Mesendoderm (in vitro differentiated cells): ENCODE results near the gene PRDM12. TPM values are rescaled to one million over a fixed set of nuclear protein-coding genes. Genes with fewer than 3 reads are reported as not detected.

Experiments
- DNase-seq: peaks from one replicate; pipeline ENCODE4 v3.0.0; 2013
- H2AK5ac ChIP-seq: 2 replicates; pipeline ENCODE4 v1.6.1; 2013; ENCODE audit warnings: low read length, inconsistent platforms
- H2BK120ac ChIP-seq: 2 replicates; pipeline ENCODE4 v1.6.1; 2013; ENCODE audit warnings: low read depth, mild to moderate bottlenecking, low read length, moderate library complexity, mixed read lengths
- H2BK15ac ChIP-seq: replicated peaks from 2 replicates; pipeline ENCODE4 v1.6.1; 2013; ENCODE audit warnings: low read depth, mild to moderate bottlenecking, moderate library complexity
- H2BK5ac ChIP-seq: 2 replicates; pipeline ENCODE4 v1.6.1; 2013; ENCODE audit warnings: low read length, inconsistent platforms
- H3K18ac ChIP-seq: 2 replicates; pipeline ENCODE4 v1.6.1; 2013; ENCODE audit warnings: mild to moderate bottlenecking, low read length, mixed read lengths
- H3K23ac ChIP-seq: one replicate; pipeline ENCODE4 v1.6.1; 2013; ENCODE audit warnings: low read length
- H3K27ac ChIP-seq: 2 replicates; pipeline ENCODE4 v1.5.1; 2013; ENCODE audit warnings: low read depth, mild to moderate bottlenecking, inconsistent platforms, low read length, moderate library complexity
- H3K27me3 ChIP-seq: 2 replicates; pipeline ENCODE4 v1.6.1; 2013; ENCODE audit warnings: low read length, control low read depth, mild to moderate bottlenecking, inconsistent platforms; ENCODE audit not compliant: insufficient read depth, poor library complexity
- H3K36me3 ChIP-seq: 2 replicates; pipeline ENCODE4 v1.6.1; 2013; ENCODE audit warnings: low read length, inconsistent platforms; ENCODE audit not compliant: control insufficient read depth, insufficient read depth
- H3K4ac ChIP-seq: one replicate; pipeline ENCODE4 v1.6.1; 2013; ENCODE audit warnings: low read depth, mild to moderate bottlenecking, low read length, moderate library complexity
- H3K4me1 ChIP-seq: 2 replicates; pipeline ENCODE4 v1.6.1; 2013; ENCODE audit warnings: low read depth, low read length, inconsistent platforms; ENCODE audit not compliant: control insufficient read depth
- H3K4me2 ChIP-seq: 2 replicates; pipeline ENCODE4 v1.6.1; 2013; ENCODE audit warnings: low read length
- H3K4me3 ChIP-seq: 2 replicates; pipeline ENCODE4 v1.5.1; 2013; ENCODE audit warnings: mild to moderate bottlenecking, low read length
- H3K56ac ChIP-seq: one replicate; pipeline ENCODE4 v1.6.1; 2013; ENCODE audit warnings: low read length
- H3K79me1 ChIP-seq: 2 replicates; pipeline ENCODE4 v1.6.1; 2013; ENCODE audit warnings: low read length, inconsistent platforms
- H3K79me2 ChIP-seq: 2 replicates; pipeline ENCODE4 v1.6.1; 2013; ENCODE audit warnings: mild to moderate bottlenecking, low read length; ENCODE audit not compliant: control insufficient read depth, insufficient read depth
- H3K9ac ChIP-seq: 2 replicates; pipeline ENCODE4 v1.6.1; 2013; ENCODE audit warnings: low read length, inconsistent platforms
- H4K5ac ChIP-seq: one replicate; pipeline ENCODE4 v1.6.1; 2013; ENCODE audit warnings: low read length
- H4K8ac ChIP-seq: one replicate; pipeline ENCODE4 v1.6.1; 2013; ENCODE audit warnings: low read depth, mild to moderate bottlenecking, control low read depth, low read length, moderate library complexity
- WGBS: extraction: QIAGEN DNeasy Blood & Tissue Kit; methylation state at CpG from one replicate; pipeline ENCODE4 v1.1.7; 2013; ENCODE audit warnings: low lambda C conversion rate, missing lambda C conversion rate; ENCODE audit not compliant: insufficient coverage; ENCODE audit errors: extremely low coverage; 5-methylcytosine and 5-hydroxymethylcytosine counted together
- polyA plus RNA-seq, 2 experiments: library from polyadenylated mRNA; stranded (reverse); fragments of 200-250 nt; gene quantifications; one replicate each; pipeline ENCODE4 v1.2.3, GENCODE V29; 2013

PRDM12 gene
- polyA plus RNA-seq (2013, experiment 1 of 2) = 0.01 TPM
- polyA plus RNA-seq (2013, experiment 2 of 2) = 0.01 TPM

DNA sequence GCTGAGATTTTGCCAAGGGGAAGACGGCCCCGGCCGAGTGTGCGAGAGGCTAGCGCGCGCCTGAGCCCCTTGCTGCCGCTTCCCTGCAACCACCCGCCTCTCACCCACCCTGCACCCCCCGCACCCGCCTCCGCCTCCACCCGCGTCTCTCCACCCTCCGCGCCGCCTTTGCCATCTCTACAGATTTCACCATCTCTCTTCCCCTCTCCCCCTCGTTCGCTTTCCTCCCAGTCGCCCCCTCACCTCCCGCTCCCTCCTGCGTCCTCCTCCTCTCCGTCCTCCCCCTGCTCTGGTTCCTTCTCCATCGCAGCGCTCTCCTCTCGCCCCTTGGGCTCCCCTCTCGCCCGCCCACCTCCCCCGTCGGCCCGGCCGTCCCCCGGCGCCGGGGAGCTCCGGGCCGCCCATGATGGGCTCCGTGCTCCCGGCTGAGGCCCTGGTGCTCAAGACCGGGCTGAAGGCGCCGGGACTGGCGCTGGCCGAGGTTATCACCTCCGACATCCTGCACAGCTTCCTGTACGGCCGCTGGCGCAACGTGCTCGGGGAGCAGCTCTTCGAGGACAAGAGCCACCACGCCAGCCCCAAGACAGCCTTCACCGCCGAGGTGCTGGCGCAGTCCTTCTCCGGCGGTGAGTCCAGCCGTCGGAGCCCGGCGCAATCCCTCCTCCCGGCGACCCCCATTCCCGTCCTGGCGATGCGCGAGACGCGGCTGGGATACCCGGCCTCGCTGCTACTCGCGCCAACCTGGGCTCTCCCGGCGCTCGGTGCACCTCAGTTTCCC is at the start of gene PRDM12:
TSS of gene PRDM12 (plus strand) at position 344 of the 778 bp plus-strand sequence. CDS start at position 404, 60 bp downstream.
- peak within 1 kb of the TSS; percentile 27 for H3K4me2 ChIP-seq
- H3K79me1 ChIP-seq = no peaks in the 10 kb centered on the region
- peak within 1 kb of the TSS; percentile 7 for H3K56ac ChIP-seq
- H2AK5ac ChIP-seq = no peak within 1 kb of the TSS
- H2BK5ac ChIP-seq = no peak within 1 kb of the TSS
- no peak within 1 kb of the TSS for H3K4ac ChIP-seq
- no peak within 1 kb of the TSS for H2BK120ac ChIP-seq
- H3K4me1 ChIP-seq = no peaks in the 10 kb centered on the region
- H4K8ac ChIP-seq = no peak within 1 kb of the TSS
- WGBS = no CpG with 5 or more reads among the region's 76 CpGs
- H2BK15ac ChIP-seq = no peak within 1 kb of the TSS
- peak within 1 kb of the TSS; percentile 66 for H3K23ac ChIP-seq
- H3K9ac ChIP-seq = no peak within 1 kb of the TSS
- no peaks in the 10 kb centered on the region for H3K79me2 ChIP-seq
- no peak within 1 kb of the TSS for H3K27ac ChIP-seq
- DNase-seq = peak; percentile 57
- H3K4me3 ChIP-seq = no peak within 1 kb of the TSS
- no peak within 1 kb of the TSS for H4K5ac ChIP-seq
- H3K27me3 ChIP-seq = peaks cover 85% of the 10 kb centered on the region
- no peaks in the 10 kb centered on the region for H3K36me3 ChIP-seq
- no peak within 1 kb of the TSS for H3K18ac ChIP-seq

DNA sequence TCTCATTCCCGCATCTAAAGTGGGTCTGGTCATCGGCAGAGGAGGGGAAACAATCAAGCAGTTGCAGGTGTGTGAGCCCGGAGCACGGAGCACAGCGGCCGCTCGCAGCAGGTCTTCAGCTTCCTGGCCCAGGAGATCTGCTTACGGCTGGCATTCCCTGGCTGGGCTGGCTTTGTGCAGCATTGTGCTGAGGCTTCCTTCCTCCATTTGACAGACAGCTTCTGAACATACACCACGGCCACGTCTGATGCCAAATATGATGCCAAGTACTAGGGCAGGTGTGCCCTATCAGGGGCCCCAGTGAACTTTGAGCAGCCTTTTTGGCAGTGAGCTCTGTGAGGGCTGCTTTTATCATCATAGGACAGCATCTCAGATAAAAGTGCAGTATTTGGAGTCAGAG is 47.9 kb upstream of the PRDM12 start:
- Histone ChIP-seq H3K4me1 (no peaks in the 10 kb centered on the region), H3K9ac (no peak overlapping the region), H3K56ac (no peak overlapping the region), H4K5ac (no peak overlapping the region), H3K18ac (no peak overlapping the region), H3K79me2 (no peaks in the 10 kb centered on the region), H2BK5ac (no peak overlapping the region), H2BK120ac (no peak overlapping the region), H3K27me3 (no peaks in the 10 kb centered on the region), H4K8ac (no peak overlapping the region), H3K23ac (no peak overlapping the region), H2BK15ac (no peak overlapping the region), H3K4ac (no peak overlapping the region), H3K79me1 (peaks cover 2% of the 10 kb centered on the region), H2AK5ac (no peak overlapping the region), H3K36me3 (peaks cover 10% of the 10 kb centered on the region), H3K4me3 (no peak overlapping the region), H3K4me2 (no peak overlapping the region), H3K27ac (no peak overlapping the region)
- WGBS = no CpG with 5 or more reads among the region's 10 CpGs
- DNase-seq = no peak

DNA sequence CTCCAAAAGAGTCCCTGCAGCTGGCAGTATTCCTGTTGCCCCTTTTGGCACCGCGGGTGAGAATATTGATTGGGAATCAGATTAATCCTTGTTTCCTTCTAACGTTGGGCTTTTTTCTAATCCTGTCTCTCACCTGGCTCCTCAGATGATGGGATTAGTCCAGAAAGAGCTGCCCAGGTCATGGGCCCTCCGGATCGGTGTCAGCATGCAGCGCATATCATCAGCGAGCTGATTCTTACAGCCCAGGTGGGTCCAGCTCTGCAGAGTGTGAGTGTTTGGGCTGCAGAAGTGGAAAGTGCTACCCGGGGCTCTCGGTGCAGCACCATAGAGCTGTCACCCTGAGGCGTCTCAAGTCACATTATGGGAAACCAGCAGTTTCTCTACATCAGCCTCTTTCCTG is 40.9 kb upstream of the PRDM12 start:
- no peak for DNase-seq

DNA sequence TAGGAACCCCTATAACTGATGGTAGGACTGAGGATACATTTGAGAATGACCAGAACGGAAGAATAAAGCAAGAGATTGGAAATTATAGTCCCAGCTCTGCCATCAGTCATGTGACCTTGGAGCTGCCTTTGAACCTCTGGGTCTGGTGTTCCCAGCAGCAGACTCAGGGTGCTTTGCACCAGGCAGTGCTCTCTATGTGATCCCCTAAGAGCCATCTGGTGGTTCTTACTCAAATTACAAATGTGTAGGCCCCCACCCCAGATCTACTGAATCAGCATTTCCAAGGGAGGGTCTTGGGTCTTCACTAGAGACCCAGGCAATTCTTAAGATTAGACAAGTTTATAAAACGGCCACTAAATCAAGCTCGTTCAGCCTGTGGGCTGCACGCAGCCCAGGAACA is 40.2 kb upstream of the PRDM12 start:
- Histone ChIP-seq H3K18ac (no peak overlapping the region), H3K79me1 (no peaks in the 10 kb centered on the region), H2AK5ac (no peak overlapping the region), H3K27ac (no peak overlapping the region), H3K36me3 (peaks cover 18% of the 10 kb centered on the region), H3K79me2 (no peaks in the 10 kb centered on the region), H3K4me2 (no peak overlapping the region), H3K9ac (no peak overlapping the region), H2BK15ac (no peak overlapping the region), H3K4ac (no peak overlapping the region), H2BK120ac (no peak overlapping the region), H3K27me3 (no peaks in the 10 kb centered on the region), H3K56ac (no peak overlapping the region), H4K5ac (no peak overlapping the region), H2BK5ac (no peak overlapping the region), H4K8ac (no peak overlapping the region), H3K4me3 (no peak overlapping the region), H3K4me1 (no peaks in the 10 kb centered on the region), H3K23ac (no peak overlapping the region)
- peak; percentile 16 for DNase-seq
- WGBS = no CpG with 5 or more reads among the region's 4 CpGs

More for the DNA sequence above, 40.9 kb upstream of the PRDM12 start:
- WGBS = no CpG with 5 or more reads among the region's 10 CpGs
- H3K79me1 ChIP-seq = no peaks in the 10 kb centered on the region
- peaks cover 18% of the 10 kb centered on the region for H3K36me3 ChIP-seq
- H3K23ac ChIP-seq = no peak overlapping the region
- H2BK15ac ChIP-seq = no peak overlapping the region
- H4K5ac ChIP-seq = no peak overlapping the region
- H3K4me2 ChIP-seq = no peak overlapping the region
- H3K9ac ChIP-seq = no peak overlapping the region
- H2BK5ac ChIP-seq = no peak overlapping the region
- H3K18ac ChIP-seq = no peak overlapping the region
- no peaks in the 10 kb centered on the region for H3K27me3 ChIP-seq
- no peak overlapping the region for H4K8ac ChIP-seq
- no peak overlapping the region for H3K4me3 ChIP-seq
- H3K56ac ChIP-seq = no peak overlapping the region
- H3K79me2 ChIP-seq = no peaks in the 10 kb centered on the region
- no peak overlapping the region for H3K27ac ChIP-seq
- no peak overlapping the region for H2BK120ac ChIP-seq
- no peaks in the 10 kb centered on the region for H3K4me1 ChIP-seq
- no peak overlapping the region for H2AK5ac ChIP-seq
- H3K4ac ChIP-seq = no peak overlapping the region

DNA sequence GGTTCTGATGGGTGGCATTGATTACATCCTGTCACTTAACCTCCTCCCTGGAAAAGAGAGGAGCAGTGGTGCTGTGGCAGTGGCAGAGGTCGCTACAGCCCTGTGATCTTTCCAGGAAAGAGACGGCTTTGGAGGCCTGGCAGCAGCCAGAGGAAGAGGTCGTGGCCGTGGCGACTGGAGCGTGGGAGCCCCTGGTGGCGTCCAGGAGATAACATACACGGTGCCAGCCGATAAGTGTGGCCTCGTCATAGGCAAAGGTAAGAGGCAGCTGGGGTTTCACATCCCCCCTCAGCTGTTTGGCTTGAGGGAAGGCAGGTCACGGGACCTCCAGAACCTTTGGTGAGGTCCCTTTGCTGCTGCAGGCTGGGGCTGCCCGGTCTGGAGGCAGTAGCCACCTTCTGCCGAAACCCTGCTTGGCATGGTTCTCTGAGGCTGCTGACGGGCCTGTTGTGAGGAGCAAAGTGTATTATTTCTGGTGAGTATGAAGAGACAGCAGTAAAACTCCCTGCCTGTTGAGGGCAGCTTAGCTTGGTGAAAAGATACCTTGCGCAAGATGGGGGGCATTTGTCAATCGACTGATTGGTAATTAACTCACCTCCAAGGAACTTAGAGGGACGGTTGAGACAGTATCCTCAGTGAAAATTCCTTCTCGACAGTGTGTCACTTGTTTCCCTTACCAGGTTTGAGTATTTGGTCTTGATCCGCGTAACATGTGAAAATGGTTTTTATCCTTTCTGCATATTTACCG is 38.0 kb upstream of the PRDM12 start:
- no CpG with 5 or more reads among the region's 21 CpGs for WGBS
- H3K4ac ChIP-seq = no peak overlapping the region
- peak; percentile 37 for DNase-seq

More for the DNA sequence above, 38.0 kb upstream of the PRDM12 start:
- Histone ChIP-seq H2BK120ac (no peak overlapping the region), H3K56ac (no peak overlapping the region), H3K4me1 (no peaks in the 10 kb centered on the region), H3K79me1 (no peaks in the 10 kb centered on the region), H3K27ac (no peak overlapping the region), H3K4me3 (no peak overlapping the region), H3K36me3 (peaks cover 28% of the 10 kb centered on the region), H3K27me3 (no peaks in the 10 kb centered on the region), H3K79me2 (no peaks in the 10 kb centered on the region), H3K18ac (no peak overlapping the region), H4K5ac (no peak overlapping the region), H2BK15ac (no peak overlapping the region), H3K23ac (no peak overlapping the region), H3K4me2 (no peak overlapping the region), H3K9ac (no peak overlapping the region), H4K8ac (no peak overlapping the region), H2AK5ac (no peak overlapping the region), H2BK5ac (no peak overlapping the region)
